Heart right ventricle (tissue), 16 donors: ENCODE data around the gene TMEM14A. TPM values are rescaled to one million over a fixed set of nuclear protein-coding genes. Genes with fewer than 3 reads are reported as not detected.

ENCODE experiments used
- ATAC-seq, 8 donors: fragments of 200-7000 bp; cut with Tn5 transposase; one replicate each; pipeline ENCODE4 v1.9.1; 2020; ENCODE audit warnings: mild to moderate bottlenecking in 8 of 8, moderate library complexity in 8 of 8, moderate number of reproducible peaks in 1 of 8
- DNase-seq, 2 donors: peaks; one replicate each; pipeline ENCODE4 v3.0.0-alpha.2; 2020
- H3K27ac ChIP-seq, 10 donors: fragments of 200-600 bp; sonication (generic) in 2 of 10; one replicate each; pipeline versions ENCODE4 v1.5.0 to v1.8.0; 2020 to 2022; ENCODE audit warnings: mild to moderate bottlenecking in 3 of 10
- H3K27me3 ChIP-seq, 7 donors: fragments of 200-600 bp; one replicate each; pipeline ENCODE4 v1.8.0; 2021 to 2022; ENCODE audit warnings: mild to moderate bottlenecking in 2 of 7
- H3K36me3 ChIP-seq, 9 donors: fragments of 200-600 bp; sonication (generic) in 1 of 9; one replicate each; pipeline versions ENCODE4 v1.5.0 to v1.8.0; 2020 to 2022; ENCODE audit warnings: mild to moderate bottlenecking in 2 of 9
- H3K4me1 ChIP-seq, 9 donors: fragments of 200-600 bp; sonication (generic) in 1 of 9; one replicate each; pipeline versions ENCODE4 v1.5.0 to v1.8.0; 2020 to 2022; ENCODE audit warnings: mild to moderate bottlenecking in 4 of 9
- H3K4me3 ChIP-seq, 10 donors: fragments of 200-600 bp; sonication (generic) in 2 of 10; one replicate each; pipeline versions ENCODE4 v1.5.0 to v1.8.0; 2020 to 2022; ENCODE audit warnings: mild to moderate bottlenecking in 7 of 10, moderate library complexity in 2 of 10
- H3K9me3 ChIP-seq, 11 donors: fragments of 200-600 bp in 10 of 11; sonication (generic) in 2 of 11; one replicate each; pipeline versions ENCODE4 v1.5.0 to v1.8.0; 2013 to 2022; ENCODE audit warnings: mild to moderate bottlenecking in 2 of 11, control low read depth in 1 of 11, moderate library complexity in 1 of 11
- WGBS, 2 donors: extraction: QIAGEN DNeasy Blood & Tissue Kit; methylation state at CpG; one replicate each; pipeline ENCODE4 v1.1.7; 2013; ENCODE audit warnings: inconsistent platforms in 1 of 2; 5-methylcytosine and 5-hydroxymethylcytosine counted together
- intact Hi-C, 10 donors: fragments of 100-400 bp; cut with DNase I; formaldehyde crosslinking; loops; one replicate each; pipeline versions ENCODE4 v1.11.1 to v1.14.2; 2022
- polyA plus RNA-seq, 2 donors: library from polyadenylated mRNA; stranded (reverse); fragments of 200-250 nt; gene quantifications; one replicate each; pipeline ENCODE4 v1.2.3, GENCODE V29; 2013
- total RNA-seq, 10 donors: library from RNA; stranded (reverse); fragmentation: NEBNext Ultra II Directional in 3 of 10; extraction: Animal tissue kit (Norgen Biotek cat#: 25700) in 3 of 10; gene quantifications; one replicate each; pipeline versions ENCODE4 v1.2.1 to v1.2.4, GENCODE V29; 2021 to 2023
- TF ChIP-seq, protein P1 (sequence below), 9 donors: fragments of 200-600 bp; sonication (generic) in 2 of 9; IDR thresholded peaks; one replicate each; pipeline versions ENCODE4 v1.5.0 to v1.8.0; 2021 to 2022; ENCODE audit warnings: antibody characterized with exemption in 9 of 9, mild to moderate bottlenecking in 5 of 9, moderate library complexity in 1 of 9
- donor health status: Arrhythmogenic right ventricular cardiomyopathy.
- donor health status: ischemic (EF 13 %, LVEDD 7.1; RV severe dilation, severe dysfunction).
- donor health status: healthy with polysubstance abuse.
- donor health status: DM: no; HTN: yes; CAD: no.
- donor health status: DM: no; HTN: no; CAD: no.
- donor health status: ischemic (EF 25% LVEDD 6.9; RV normal size, moderate dysfunction).
- donor health status: ischemic (EF 25% LVEDD 5.7; RV mildly dilated, moderate dysfunction).
- donor health status: healthy.
- donor health status: DM: yes; HTN: yes; CAD: no.
- donor health status: Ischemic cardiomyopathy.
- donor health status: ischemic (EF 35%, LVEDD 5.7; RV mildly dilated, moderate dysfunction).
- donor health status: nonischemic (EF 11% LVEDD 7.7; RV severe dilation, severe dysfunction).
- donor health status: DM: yes; HTN: yes; CAD: no.
- donor health status: PGD.
- donor health status: ischemic (EF 29% LVEDD 5.4; RV normal size, mild dysfunction).
- donor health status: nonischemic (EF 23%, LVEDD 6.1; RV moderate dilation, normal function).

The TMEM14A gene
- total and polyA plus RNA-seq, 12 donors = 5.7 to 10.0 (median 6.9) TPM

- Histone ChIP-seq H3K4me3 (no peak overlapping the region), H3K27ac (no peak overlapping the region), H3K9me3 (no peaks in the 10 kb centered on the region), H3K27me3 (peaks cover 0 to 78% (median 0%) of the 10 kb centered on the region in 7 donors), H3K36me3 (no peaks in the 10 kb centered on the region), H3K4me1 (no peaks in the 10 kb centered on the region)
- ATAC-seq = no peak
- intact Hi-C loops = no loop called here
- TF ChIP-seq, protein P1, sequence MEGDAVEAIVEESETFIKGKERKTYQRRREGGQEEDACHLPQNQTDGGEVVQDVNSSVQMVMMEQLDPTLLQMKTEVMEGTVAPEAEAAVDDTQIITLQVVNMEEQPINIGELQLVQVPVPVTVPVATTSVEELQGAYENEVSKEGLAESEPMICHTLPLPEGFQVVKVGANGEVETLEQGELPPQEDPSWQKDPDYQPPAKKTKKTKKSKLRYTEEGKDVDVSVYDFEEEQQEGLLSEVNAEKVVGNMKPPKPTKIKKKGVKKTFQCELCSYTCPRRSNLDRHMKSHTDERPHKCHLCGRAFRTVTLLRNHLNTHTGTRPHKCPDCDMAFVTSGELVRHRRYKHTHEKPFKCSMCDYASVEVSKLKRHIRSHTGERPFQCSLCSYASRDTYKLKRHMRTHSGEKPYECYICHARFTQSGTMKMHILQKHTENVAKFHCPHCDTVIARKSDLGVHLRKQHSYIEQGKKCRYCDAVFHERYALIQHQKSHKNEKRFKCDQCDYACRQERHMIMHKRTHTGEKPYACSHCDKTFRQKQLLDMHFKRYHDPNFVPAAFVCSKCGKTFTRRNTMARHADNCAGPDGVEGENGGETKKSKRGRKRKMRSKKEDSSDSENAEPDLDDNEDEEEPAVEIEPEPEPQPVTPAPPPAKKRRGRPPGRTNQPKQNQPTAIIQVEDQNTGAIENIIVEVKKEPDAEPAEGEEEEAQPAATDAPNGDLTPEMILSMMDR (IDR thresholded peaks at IDR 0.05) = no peak
- DNase-seq = no peak
- WGBS, 2 donors = 92 to 94% methylated on average over 4 of the region's 4 CpGs
Measured at GRCh38 chr6:52693773-52694172, 22.9 kb downstream of the TMEM14A start.

DNA sequence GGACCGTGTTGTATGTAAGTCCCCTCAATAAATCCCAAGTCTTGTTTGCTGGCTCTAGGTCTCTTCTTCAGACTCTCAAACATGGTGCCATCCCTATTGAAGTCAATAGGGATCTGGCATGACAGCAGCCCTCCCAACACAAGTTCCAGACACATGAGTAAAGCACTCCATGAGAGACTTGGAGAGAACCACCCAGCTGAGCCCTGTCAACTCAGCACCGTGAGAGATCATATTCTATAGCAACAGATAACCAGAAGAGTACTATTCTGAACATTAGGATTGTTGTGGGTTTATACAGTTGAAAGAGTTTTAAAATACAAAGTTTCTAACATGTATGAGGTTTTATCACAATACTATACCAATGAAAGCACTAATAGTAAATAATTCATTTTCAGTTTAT is 23.5 kb downstream of the TMEM14A start:
- 90 to 93% methylated on average over 2 of the region's 2 CpGs for WGBS, 2 donors
- Histone ChIP-seq H3K4me1 (no peaks in the 10 kb centered on the region), H3K9me3 (no peaks in the 10 kb centered on the region), H3K27me3 (peaks cover 0 to 75% (median 0%) of the 10 kb centered on the region in 7 donors), H3K36me3 (no peaks in the 10 kb centered on the region), H3K27ac (no peak overlapping the region), H3K4me3 (no peak overlapping the region)
- DNase-seq (no peak), ATAC-seq (no peak)
- TF ChIP-seq, protein P1 (IDR thresholded peaks at IDR 0.05) = no peak
- intact Hi-C loops = no loop called here

- peaks cover 0 to 79% (median 0%) of the 10 kb centered on the region in 7 donors for H3K27me3 ChIP-seq
- intact Hi-C loops = no loop called here
- ATAC-seq = no peak
- 62 to 67% methylated on average over 4 of the region's 4 CpGs for WGBS, 2 donors
- TF ChIP-seq, protein P1 (IDR thresholded peaks at IDR 0.05) = no peak
- no peaks in the 10 kb centered on the region for H3K4me1 ChIP-seq
- no peak overlapping the region for H3K27ac ChIP-seq
- no peak for DNase-seq
- H3K4me3 ChIP-seq = no peak overlapping the region
- H3K36me3 ChIP-seq = no peaks in the 10 kb centered on the region
- H3K9me3 ChIP-seq = no peaks in the 10 kb centered on the region
Measured at GRCh38 chr6:52696418-52696817, 25.5 kb downstream of the TMEM14A start.

DNA sequence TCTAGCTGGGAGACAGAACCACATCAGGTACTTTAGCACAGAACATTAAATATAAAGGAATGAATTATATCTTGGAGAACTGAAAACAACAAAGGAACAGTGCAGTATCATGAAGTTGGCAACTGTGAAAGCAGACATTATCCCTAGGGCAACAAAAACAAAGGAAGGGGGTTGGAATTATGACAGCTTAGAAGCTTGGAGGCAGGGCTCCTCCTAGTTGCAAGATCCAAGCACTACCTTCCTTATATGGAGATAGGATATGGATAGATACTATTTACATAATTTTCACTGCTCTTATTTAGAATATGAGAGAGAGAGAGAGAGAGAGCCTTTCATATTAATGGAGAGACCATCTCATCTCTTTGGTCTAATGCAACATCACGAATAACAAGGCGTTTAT is 27.0 kb downstream of the TMEM14A start:
- Histone ChIP-seq H3K27me3 (peaks cover 0 to 86% (median 0%) of the 10 kb centered on the region in 7 donors), H3K9me3 (no peaks in the 10 kb centered on the region), H3K27ac (no peak overlapping the region), H3K36me3 (no peaks in the 10 kb centered on the region), H3K4me1 (no peaks in the 10 kb centered on the region), H3K4me3 (no peak overlapping the region)
- TF ChIP-seq, protein P1 (IDR thresholded peaks at IDR 0.05) = no peak
- WGBS, 2 donors = 95 to 96% methylated on average over 2 of the region's 2 CpGs
- no peak for DNase-seq
- intact Hi-C loops = no loop called here
- ATAC-seq = no peak
